HEK293T (cell line): Measurements from ENCODE around the gene TSC2.
"Not testable (repeated sequence)": the region's sequence is repeated elsewhere in the genome, so short reads cannot be mapped to it uniquely, and the experiment has no call there.

Source experiments
- CTCF ChIA-PET: fragments of 350-600 bp; formaldehyde crosslinking; extraction: SDS; loops from one replicate; lab custom pipeline; 2021; ENCODE audit warnings: antibody characterized with exemption, inconsistent platforms; lab: Yijun Ruan, JAX
- POLR2A ChIA-PET: fragments of 350-600 bp; formaldehyde crosslinking; extraction: SDS; loops from one replicate; lab custom pipeline; 2020; ENCODE audit warnings: antibody characterized with exemption, inconsistent platforms; lab: Yijun Ruan, JAX
- DNase-seq: peaks from one replicate; pipeline ENCODE4 v3.0.0; 2012; ENCODE audit warnings: mixed read lengths; ENCODE audit errors: extremely low spot score
- ARNT ChIP-seq: fragments of 450-650 bp; IDR thresholded peaks from 2 replicates; pipeline ENCODE4 v1.6.1; 2017; ENCODE audit warnings: mild to moderate bottlenecking
- BHLHE40 ChIP-seq: fragments of 450-650 bp; IDR thresholded peaks from 2 replicates; pipeline ENCODE4 v1.6.1; 2016; ENCODE audit warnings: mild to moderate bottlenecking, moderate library complexity, borderline replicate concordance
- CTBP1 ChIP-seq: fragments of 450-650 bp; IDR thresholded peaks from 2 replicates; pipeline ENCODE4 v1.6.1; 2016; ENCODE audit warnings: borderline replicate concordance
- ELF4 ChIP-seq: fragments of 450-650 bp; IDR thresholded peaks from 2 replicates; pipeline ENCODE4 v1.6.1; 2017; ENCODE audit warnings: antibody characterized with exemption
- FOXA1 ChIP-seq: fragments of 450-650 bp; IDR thresholded peaks from 2 replicates; pipeline ENCODE4 v1.6.1; 2016; ENCODE audit warnings: mild to moderate bottlenecking
- FOXK2 ChIP-seq: fragments of 450-650 bp; IDR thresholded peaks from 2 replicates; pipeline ENCODE4 v1.6.1; 2016; ENCODE audit warnings: mild to moderate bottlenecking
- FOXM1 ChIP-seq: fragments of 450-650 bp; IDR thresholded peaks from 2 replicates; pipeline ENCODE4 v1.6.1; 2017; ENCODE audit warnings: mild to moderate bottlenecking, borderline replicate concordance
- HDGF ChIP-seq: fragments of 450-650 bp; IDR thresholded peaks from 2 replicates; pipeline ENCODE4 v1.6.1; 2017; ENCODE audit warnings: antibody characterized with exemption, borderline replicate concordance
- L3MBTL2 ChIP-seq: fragments of 450-650 bp; conservative IDR thresholded peaks from 2 replicates; pipeline ENCODE4 v1.6.1; 2016; ENCODE audit warnings: mild to moderate bottlenecking
- LEF1 ChIP-seq: fragments of 450-650 bp; IDR thresholded peaks from 2 replicates; pipeline ENCODE4 v1.6.1; 2017; ENCODE audit warnings: mild to moderate bottlenecking, borderline replicate concordance
- NFRKB ChIP-seq: fragments of 450-650 bp; IDR thresholded peaks from 2 replicates; pipeline ENCODE4 v1.6.1; 2016; ENCODE audit warnings: mild to moderate bottlenecking, moderate library complexity
- SP1 ChIP-seq: fragments of 450-650 bp; IDR thresholded peaks from 2 replicates; pipeline ENCODE4 v1.6.1; 2017
- TARDBP ChIP-seq: fragments of 450-650 bp; IDR thresholded peaks from 2 replicates; pipeline ENCODE4 v1.6.1; 2016
- ZNF384 ChIP-seq: fragments of 450-650 bp; IDR thresholded peaks from 2 replicates; pipeline ENCODE4 v1.6.1; 2016
- TF ChIP-seq, protein P1 (sequence below): fragments of 450-650 bp; IDR thresholded peaks from 2 replicates; pipeline ENCODE4 v1.6.1; 2016

Gene TSC2

DNA sequence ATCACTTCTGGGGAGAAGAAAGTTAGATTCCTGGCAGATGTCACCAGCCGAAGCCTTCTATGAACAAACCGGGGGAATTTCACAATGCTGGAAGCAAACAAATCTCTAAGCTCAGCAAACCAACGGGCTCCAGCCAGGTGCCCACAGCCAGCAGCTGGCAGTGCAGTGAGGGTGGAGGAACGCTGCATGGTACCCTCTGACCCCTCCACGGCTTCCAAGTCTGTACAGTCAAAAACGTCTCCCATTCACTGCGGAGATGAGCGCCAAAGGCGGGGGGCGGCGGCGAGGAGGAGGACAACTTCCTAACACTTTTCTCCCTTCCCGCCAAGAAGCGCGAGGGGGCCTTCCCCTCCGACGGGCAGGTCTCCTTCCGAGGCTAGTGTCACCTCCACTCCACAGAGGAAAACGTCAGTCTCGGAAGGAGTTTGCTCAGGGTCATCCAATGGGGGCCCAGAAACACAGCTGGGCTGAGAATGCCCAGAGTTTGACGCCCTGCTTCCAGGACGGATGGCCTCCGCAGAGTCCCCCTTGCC lies 39.1 kb upstream of the TSC2 start:
- ChIA-PET CTCF (interaction anchor here (0.6 kb wide), 1 partner anchor 145 kb away, joined by 4 read pairs; no protein-coding TSS in a partner anchor), POLR2A (interaction anchor here (0.6 to 2.2 kb wide), 11 partner anchors 8 to 243 kb away, joined by 3 to 12 read pairs (median 3); partner anchors contain the start of genes ECI1, NHERF2, NPW and RPS2)
- TF ChIP-seq L3MBTL2 (peak; percentile 97), ARNT (no peak), ELF4 (no peak)
- DNase-seq, result no peak

DNA sequence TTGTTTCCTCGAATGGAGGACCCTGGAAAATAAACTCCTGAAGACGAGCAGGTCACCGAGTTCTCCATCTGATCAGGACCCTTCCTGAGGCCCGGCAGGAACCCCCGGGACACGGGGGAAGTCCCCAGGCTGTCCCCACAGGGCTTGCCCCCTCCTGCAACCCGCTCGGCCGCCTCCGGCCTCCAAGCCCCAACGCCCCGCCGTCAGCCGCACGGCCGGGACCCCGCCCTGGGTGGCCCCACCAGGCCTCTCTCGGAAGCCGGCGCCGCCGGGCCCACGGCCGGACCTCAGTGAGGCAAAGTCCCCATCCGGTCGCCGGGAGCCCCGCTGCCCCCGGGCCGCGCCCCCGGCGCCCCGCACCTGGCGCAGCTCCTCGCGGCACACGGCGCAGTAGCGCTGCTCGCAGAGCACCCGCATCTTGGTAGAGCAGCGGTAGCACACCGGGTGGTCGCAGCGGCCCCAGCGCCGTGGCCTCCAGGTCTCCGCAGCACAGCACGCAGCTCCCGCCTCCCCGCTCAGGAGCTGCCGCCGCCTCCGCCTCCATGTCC lies 38.5 kb upstream of the TSC2 start:
- POLR2A ChIA-PET, result interaction anchor here (0.6 to 2.2 kb wide), 8 partner anchors 10 to 242 kb away, joined by 3 to 12 read pairs (median 4); partner anchors contain the start of genes ECI1, NHERF2, NPW and RPS2
- CTCF ChIA-PET, result interaction anchor here (0.6 kb wide), 1 partner anchor 144 kb away, joined by 4 read pairs; no protein-coding TSS in a partner anchor
- TF ChIP-seq L3MBTL2 (no peak), FOXM1 (no peak), ARNT (no peak), LEF1 (no peak), HDGF (no peak), FOXA1 (no peak), ZNF384 (no peak), BHLHE40 (no peak), ELF4 (no peak), CTBP1 (no peak), FOXK2 (no peak)
- TF ChIP-seq, protein P1, sequence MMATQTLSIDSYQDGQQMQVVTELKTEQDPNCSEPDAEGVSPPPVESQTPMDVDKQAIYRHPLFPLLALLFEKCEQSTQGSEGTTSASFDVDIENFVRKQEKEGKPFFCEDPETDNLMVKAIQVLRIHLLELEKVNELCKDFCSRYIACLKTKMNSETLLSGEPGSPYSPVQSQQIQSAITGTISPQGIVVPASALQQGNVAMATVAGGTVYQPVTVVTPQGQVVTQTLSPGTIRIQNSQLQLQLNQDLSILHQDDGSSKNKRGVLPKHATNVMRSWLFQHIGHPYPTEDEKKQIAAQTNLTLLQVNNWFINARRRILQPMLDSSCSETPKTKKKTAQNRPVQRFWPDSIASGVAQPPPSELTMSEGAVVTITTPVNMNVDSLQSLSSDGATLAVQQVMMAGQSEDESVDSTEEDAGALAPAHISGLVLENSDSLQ, result no peak
- DNase-seq, result no peak

DNA sequence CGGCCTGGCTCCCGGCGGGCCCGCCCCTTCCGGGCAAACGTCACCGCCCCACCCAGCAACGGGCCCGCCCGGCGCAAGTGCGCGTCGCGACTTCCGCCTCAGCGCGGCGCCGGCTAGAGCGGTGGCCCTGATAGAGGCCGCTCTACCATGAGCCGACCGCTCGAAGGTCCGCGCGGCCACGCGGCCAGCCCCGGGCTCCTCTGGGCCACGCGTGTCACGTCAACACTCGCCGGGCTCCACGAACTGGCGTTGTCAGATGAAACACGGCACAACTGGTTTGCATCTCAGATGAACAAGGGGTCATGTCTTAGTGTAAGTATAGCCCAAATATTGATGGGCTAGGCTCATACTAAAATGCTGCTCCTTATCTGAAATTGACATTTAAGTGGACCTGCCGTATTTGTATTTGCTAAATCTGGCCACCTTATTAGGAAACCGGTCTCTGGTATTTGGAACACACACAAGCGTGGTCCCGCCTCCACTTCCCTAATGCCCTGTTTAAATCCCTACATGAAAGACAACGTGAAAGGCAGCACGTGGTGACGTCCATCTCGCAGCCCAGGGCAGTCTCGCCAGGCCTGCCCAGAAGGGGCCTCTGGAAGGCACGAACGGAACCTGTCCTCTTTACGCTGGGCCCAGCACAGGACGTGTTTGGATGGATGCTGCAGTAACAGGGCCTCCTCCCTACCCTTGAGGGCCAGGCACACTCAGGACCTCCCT lies 37.8 kb upstream of the TSC2 start, which contains the start of gene ZNF598:
ZNF598 (minus strand) TSS at position 31 of the 720 bp plus-strand sequence.
- no peak for TF ChIP-seq LEF1
- TF ChIP-seq L3MBTL2, result peak; percentile 78
- POLR2A ChIA-PET, result interaction anchor here (1.0 to 2.1 kb wide), 2 partner anchors 28 to 145 kb away, joined by 3 to 9 read pairs; partner anchors contain the start of gene TRAF7
- peak; percentile 93 for DNase-seq
- CTCF ChIA-PET, result no interaction called here

DNA sequence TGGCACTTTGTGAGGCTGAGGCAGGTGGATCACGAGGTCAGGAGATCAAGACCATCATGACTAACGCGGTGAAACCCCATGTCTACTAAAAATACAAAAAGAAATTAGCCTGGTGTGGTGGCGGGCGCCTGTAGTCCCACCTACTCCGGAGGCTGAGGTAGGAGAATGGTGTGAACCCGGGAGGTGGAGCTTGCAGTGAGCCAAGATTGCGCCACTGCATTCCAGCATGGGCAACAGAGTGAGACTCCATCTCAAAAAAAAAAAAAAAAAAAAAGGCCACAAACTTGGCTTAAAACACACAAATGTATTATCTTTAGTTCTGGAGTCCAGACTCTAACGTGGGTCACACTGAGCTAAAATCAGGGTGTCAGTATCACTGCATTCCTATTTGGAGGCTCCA lies 36.1 kb upstream of the TSC2 start:
- CTCF ChIA-PET, DNase-seq: not testable (repeated sequence)
- POLR2A ChIA-PET, result interaction anchor here (1.0 to 1.6 kb wide), 2 partner anchors 142 to 144 kb away, joined by 3 read pairs; partner anchors contain the start of gene TRAF7

DNA sequence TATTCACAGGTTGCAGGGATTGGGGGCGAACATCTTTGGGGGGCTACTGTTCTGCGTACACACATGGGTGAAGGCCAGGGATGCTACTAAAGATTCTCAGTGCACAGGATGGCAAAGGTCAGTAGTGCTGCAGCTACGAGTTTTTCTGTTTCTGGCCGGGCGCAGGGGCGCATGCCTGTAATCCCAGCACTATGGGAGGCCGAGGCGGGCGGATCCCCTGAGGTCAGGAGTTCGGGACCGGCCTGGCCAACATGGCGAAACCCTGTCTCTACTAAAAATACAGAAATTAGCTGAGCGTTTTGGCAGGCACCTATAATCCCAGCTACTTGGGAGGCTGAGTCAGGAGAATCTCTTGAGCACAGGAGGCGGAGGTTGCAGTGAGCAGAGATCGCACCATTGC lies 34.3 kb upstream of the TSC2 start:
- POLR2A ChIA-PET, result interaction anchor here (1.2 to 1.6 kb wide), 2 partner anchors 140 to 142 kb away, joined by 3 to 4 read pairs; partner anchors contain the start of gene TRAF7
- DNase-seq, result no peak
- CTCF ChIA-PET, result no interaction called here
- no peak for TF ChIP-seq FOXM1
- TF ChIP-seq FOXK2, result no peak
- no peak for TF ChIP-seq CTBP1
- TF ChIP-seq ARNT, result no peak
- no peak for TF ChIP-seq LEF1
- TF ChIP-seq BHLHE40, result no peak
- no peak for TF ChIP-seq NFRKB

DNA sequence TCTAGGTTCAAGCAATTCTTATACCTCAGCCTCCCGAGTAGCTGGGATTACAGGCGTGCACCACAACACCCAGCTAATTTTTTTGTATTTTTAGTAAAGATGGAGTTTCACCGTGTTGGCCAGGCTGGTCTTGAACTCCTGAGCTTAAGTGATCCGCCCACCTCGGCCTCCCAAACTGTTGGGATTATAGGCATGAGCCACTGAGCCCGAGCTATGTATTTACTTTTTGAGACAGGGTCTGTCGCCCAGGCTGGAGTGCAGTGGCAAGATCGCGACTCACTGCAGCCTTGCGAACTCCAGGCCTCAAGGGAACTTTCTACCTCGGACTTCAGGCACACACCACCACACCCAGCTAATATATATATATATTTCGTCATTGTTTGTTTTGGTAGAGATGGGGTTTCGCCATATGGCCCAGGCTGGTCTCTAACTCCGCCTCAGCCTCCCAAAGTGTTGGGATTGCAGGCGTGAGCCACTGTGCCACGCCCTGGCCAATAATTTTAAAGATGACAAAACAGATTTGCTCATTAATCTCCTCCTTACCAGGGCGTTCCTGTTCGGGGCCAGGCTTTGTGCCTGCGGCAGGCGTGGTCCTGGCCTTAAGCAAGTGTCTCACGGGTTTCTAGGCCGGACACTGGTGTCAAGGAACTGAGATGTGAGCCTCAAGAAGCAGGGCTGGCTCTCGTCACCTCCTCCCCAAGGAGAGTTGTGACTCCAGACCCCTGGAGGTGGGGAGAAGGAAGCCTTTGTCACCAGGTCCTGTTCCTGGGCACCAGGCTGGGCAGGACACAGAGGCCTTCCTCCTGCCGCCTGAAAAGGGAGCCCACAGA lies 32.5 kb upstream of the TSC2 start:
- TF ChIP-seq ARNT (no peak), HDGF (0 out of 2 replicates have a peak, but pooled peaks have one; percentile 64)
- ChIA-PET CTCF (no interaction called here), POLR2A (interaction anchor here (0.8 to 1.8 kb wide), 6 partner anchors 10 to 140 kb away, joined by 3 to 7 read pairs (median 5); partner anchors contain the start of genes RPS2 and TRAF7)
- DNase-seq, result no peak

DNA sequence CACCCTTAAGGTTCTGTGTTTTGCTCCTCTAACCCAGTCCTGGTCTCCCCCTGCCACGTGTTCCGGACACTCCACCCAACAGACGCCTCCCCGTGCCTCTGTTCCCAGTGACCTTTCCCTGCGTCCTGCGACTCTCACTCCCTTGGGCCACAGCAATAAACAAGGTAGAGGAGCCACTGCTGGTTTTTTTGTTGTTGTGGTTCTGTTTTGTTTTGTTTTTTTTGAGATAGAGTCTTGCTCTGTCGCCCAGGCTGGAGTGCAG lies 31.9 kb upstream of the TSC2 start:
- CTCF ChIA-PET, result interaction anchor here (0.6 to 1.3 kb wide), 8 partner anchors 12 to 135 kb away, joined by 3 to 8 read pairs (median 4); partner anchors contain the start of genes NTHL1 and TSC2
- DNase-seq, result no peak
- TF ChIP-seq SP1 (no peak), ELF4 (no peak), TARDBP (no peak), ARNT (no peak)
- POLR2A ChIA-PET, result interaction anchor here (0.6 to 1.4 kb wide), 8 partner anchors 8 to 139 kb away, joined by 3 to 9 read pairs (median 4); partner anchors contain the start of genes RPS2 and TRAF7
